ENCODE results near the gene GALNS. TPM values are rescaled to one million over a fixed set of nuclear protein-coding genes. Genes with fewer than 3 reads are reported as not detected.

Gene GALNS
- total and polyA plus RNA-seq, 10 donors, result 9.7 to 71.6 (median 42.9) TPM

GRCh38 chr16:88799569-88800276 is 57.0 kb downstream of the GALNS start:
- no peak overlapping the region for H3K27ac ChIP-seq
- DNase-seq, result no peak

GRCh38 chr16:88798772-88799455 is 57.8 kb downstream of the GALNS start:
- Histone ChIP-seq H3K27ac (no peak overlapping the region), H3K4me3 (no peak overlapping the region), H3K27me3 (replicated peaks in 1 of 7) (peaks cover 0 to 1% (median 0%) of the 10 kb centered on the region in 7 donors), H3K36me3 (no peaks in the 10 kb centered on the region), H3K9me3 (no peaks in the 10 kb centered on the region), H3K4me1 (peaks cover 0 to 61% (median 35%) of the 10 kb centered on the region in 6 donors)
- TF ChIP-seq CTCF (IDR thresholded peaks at IDR 0.05 in 8 of 11, conservative IDR thresholded peaks at IDR 0.05 in 3 of 11), result no peak
- TF ChIP-seq POLR2A (IDR thresholded peaks at IDR 0.05), result no peak
- TF ChIP-seq POLR2AphosphoS5 (IDR thresholded peaks at IDR 0.05), result no peak
- intact Hi-C loops (cut with DNase I; ENCODE audit: low total_unique reads), result no loop called here
- DNase-seq, result no peak

More at GRCh38 chr16:88799569-88800276, 57.0 kb downstream of the GALNS start:
- H3K27me3 ChIP-seq (replicated peaks in 1 of 7), result peaks cover 0 to 9% (median 0%) of the 10 kb centered on the region in 7 donors
- no peak overlapping the region for H3K4me3 ChIP-seq
- H3K4me1 ChIP-seq, result peaks cover 5 to 61% (median 36%) of the 10 kb centered on the region in 6 donors
- H3K9me3 ChIP-seq, result no peaks in the 10 kb centered on the region
- WGBS, 5 donors, result 29 to 80% (median 38%) methylated on average over 15 to 17 of the region's 17 CpGs
- no peak for TF ChIP-seq CTCF (IDR thresholded peaks at IDR 0.05 in 8 of 11, conservative IDR thresholded peaks at IDR 0.05 in 3 of 11)
- TF ChIP-seq POLR2A (IDR thresholded peaks at IDR 0.05), result no peak
- TF ChIP-seq POLR2AphosphoS5 (IDR thresholded peaks at IDR 0.05), result no peak
- intact Hi-C loops (cut with DNase I; ENCODE audit: low total_unique reads), result no loop called here
- no peaks in the 10 kb centered on the region for H3K36me3 ChIP-seq

GRCh38 chr16:88798073-88798472 is 58.7 kb downstream of the GALNS start:
- H3K4me1 ChIP-seq, result peaks cover 0 to 62% (median 42%) of the 10 kb centered on the region in 6 donors
- intact Hi-C loops (cut with DNase I; ENCODE audit: low total_unique reads), result no loop called here
- H3K27me3 ChIP-seq (replicated peaks in 1 of 7), result peaks cover 0 to 6% (median 0%) of the 10 kb centered on the region in 7 donors
- TF ChIP-seq POLR2A (IDR thresholded peaks at IDR 0.05) (no peak), POLR2AphosphoS5 (IDR thresholded peaks at IDR 0.05) (no peak), CTCF (IDR thresholded peaks at IDR 0.05 in 8 of 11, conservative IDR thresholded peaks at IDR 0.05 in 3 of 11) (no peak)
- H3K4me3 ChIP-seq, result no peak overlapping the region
- WGBS, 5 donors, result 91 to 99% (median 95%) methylated on average over 4 of the region's 4 CpGs
- no peaks in the 10 kb centered on the region for H3K36me3 ChIP-seq
- no peak for DNase-seq
- no peak overlapping the region for H3K27ac ChIP-seq
- no peaks in the 10 kb centered on the region for H3K9me3 ChIP-seq

GRCh38 chr16:88796278-88796677 is 60.5 kb downstream of the GALNS start:
- no peak for DNase-seq
- TF ChIP-seq CTCF (IDR thresholded peaks at IDR 0.05 in 8 of 11, conservative IDR thresholded peaks at IDR 0.05 in 3 of 11) (no peak), POLR2AphosphoS5 (IDR thresholded peaks at IDR 0.05) (no peak), POLR2A (IDR thresholded peaks at IDR 0.05) (no peak)
- no peak overlapping the region for H3K4me3 ChIP-seq

More at GRCh38 chr16:88796278-88796677, 60.5 kb downstream of the GALNS start:
- intact Hi-C loops (cut with DNase I; ENCODE audit: low total_unique reads), result no loop called here
- H3K9me3 ChIP-seq, result no peaks in the 10 kb centered on the region
- WGBS, 5 donors, result 50 to 83% (median 79%) methylated on average over 1 to 4 of the region's 4 CpGs
- H3K27me3 ChIP-seq (replicated peaks in 1 of 7), result peaks cover 0 to 10% (median 0%) of the 10 kb centered on the region in 7 donors
- H3K4me1 ChIP-seq, result peaks cover 7 to 62% (median 45%) of the 10 kb centered on the region in 6 donors
- H3K36me3 ChIP-seq, result no peaks in the 10 kb centered on the region
- H3K27ac ChIP-seq, result no peak overlapping the region
